NCI-H1048 (cell line): Measurements from ENCODE around the gene SETD1A.
"Not testable (repeated sequence)": the region's sequence is repeated elsewhere in the genome, so short reads cannot be mapped to it uniquely, and the experiment has no call there.

Source experiments
- DNase-seq: peaks from one replicate; lab custom pipeline; 2025; lab: John Stamatoyannopoulos, UW

SETD1A gene

DNA sequence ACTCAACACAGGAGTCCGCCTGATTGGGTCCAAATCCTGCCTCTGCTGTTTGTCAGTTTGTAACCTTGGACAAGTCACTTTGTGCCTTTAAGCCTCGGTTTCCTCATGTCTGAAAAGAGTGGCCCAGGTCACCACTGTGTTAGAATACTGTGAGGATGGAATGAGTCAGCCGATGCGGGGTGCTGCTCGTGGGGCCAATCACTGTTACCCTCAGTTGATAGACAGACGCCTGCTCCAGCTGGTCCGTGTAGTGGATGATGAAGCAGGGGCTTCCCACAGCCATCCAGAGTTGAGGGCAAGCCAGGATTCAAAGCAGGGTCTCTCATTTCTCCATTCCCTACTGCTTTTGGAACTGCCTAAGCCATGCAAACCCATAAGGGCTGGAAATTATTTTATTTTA is 28.4 kb upstream of the SETD1A start:
- no peak for DNase-seq

DNA sequence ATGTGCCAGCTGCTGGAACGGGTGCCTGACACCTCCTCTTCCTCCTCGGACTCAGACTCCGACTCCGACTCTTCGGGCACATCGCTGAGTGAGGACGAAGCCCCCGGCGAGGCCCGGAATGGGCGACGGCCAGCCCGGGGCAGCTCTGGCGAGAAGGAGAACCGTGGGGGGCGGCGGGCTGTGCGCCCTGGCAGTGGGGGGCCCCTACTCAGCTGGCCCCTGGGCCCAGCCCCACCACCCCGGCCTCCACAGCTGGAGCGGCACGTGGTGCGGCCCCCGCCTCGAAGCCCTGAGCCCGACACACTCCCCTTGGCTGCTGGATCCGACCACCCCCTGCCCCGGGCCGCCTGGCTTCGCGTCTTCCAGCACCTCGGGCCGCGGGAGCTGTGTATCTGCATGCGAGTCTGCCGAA is 27.4 kb upstream of the SETD1A start:
- no peak for DNase-seq

DNA sequence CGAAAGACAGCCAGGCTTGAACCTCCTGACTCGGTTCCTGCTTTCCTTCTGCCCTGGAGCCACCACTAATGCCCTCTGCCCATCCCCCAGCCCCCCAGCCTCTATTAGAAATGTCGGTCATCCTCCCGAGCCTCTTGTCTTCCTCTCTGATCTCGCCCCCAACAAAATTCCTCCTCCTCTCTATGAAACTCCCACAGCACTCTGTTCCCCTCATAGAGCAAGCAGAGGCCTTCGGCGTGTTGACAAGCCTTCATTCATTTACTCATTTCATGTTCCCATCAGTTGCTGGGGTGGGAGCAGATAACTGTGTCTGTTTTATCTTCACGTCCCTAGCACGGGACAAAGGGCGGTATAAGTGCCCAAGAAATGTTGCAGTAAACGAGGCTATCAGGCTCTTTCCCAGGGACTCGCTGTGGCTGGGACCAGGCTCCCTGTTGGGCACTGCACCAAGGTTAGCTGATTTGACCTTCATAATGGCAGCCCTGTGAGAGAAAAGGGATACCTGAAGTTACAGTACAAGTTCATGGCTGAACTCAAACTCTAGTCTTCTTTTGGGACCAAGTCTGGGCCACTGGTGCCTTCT is 26.4 kb upstream of the SETD1A start:
- no peak for DNase-seq

DNA sequence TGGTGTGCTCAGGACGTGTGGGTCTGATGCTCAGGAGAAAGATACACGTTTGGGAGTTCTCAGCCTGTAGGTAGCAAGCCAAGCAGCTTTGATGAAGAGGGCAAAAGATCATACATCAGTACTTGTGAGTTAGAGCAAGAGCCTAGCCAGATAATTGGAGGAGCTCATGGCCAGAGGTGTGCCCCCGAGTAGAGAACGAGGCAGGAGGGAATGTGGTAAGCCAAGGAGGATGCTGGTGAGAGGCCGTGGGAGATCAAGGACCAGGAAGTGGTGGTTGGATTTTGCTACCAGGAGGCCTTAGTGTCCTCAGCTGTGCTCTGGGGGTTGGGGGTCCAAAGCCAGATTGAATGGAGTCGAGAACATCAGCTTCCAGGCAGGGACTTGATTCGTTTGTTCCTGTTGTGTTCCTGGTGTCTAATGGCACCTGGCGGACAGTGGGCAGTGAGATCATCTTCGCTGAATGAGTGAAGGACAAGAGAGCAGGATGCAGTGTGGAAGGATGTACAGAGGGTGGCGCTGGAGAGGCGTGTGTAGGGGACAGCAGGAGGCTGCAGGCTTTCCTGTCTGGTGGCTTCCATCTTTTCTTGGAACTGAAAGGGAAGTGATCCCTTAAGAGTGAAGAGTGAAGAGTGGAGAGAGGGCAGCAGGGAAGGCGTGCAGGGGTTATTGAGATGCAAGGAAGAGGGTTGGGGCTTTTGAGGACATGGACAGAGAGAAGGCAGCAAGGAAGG is 22.6 kb upstream of the SETD1A start:
- DNase-seq, result no peak

DNA sequence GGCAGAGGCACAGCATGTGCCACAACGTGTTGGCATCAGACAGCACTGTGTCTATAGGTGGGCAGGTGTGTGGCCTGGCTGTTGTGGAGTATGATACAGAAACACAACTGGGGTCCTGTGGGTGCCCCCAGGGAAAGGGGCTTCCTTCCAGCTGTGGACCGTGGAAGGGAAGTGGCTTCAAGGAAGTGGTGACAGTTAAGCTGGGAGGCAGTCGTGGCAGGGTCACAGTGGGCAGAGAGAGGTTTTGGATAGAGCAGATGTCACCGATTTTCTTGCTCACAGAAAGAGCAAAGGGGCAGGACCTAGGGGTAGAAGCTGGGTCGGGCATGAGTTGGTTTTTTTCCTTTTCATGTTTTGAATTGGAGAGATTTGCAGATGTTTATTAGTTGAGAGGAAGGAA is 19.9 kb upstream of the SETD1A start:
- DNase-seq, result no peak

DNA sequence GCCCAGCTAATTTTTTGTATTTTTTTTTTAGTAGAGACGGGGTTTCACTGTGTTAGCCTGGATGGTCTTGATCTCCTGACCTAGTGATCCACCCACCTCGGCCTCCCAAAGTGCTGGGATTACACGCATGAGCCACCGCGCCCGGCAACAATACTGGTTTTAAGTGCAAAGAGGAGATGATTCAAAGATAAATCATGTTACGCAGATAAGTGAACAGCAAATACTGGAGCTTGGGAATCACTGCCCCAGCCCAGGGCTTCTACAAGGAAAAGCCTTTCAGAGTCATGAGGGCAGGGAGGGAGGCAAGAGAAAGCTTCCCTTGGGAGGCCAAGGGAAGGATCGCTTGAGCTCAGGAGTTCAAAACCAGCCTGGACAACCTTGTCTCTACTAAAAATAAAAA is 18.0 kb upstream of the SETD1A start:
- DNase-seq, result not testable (repeated sequence)

DNA sequence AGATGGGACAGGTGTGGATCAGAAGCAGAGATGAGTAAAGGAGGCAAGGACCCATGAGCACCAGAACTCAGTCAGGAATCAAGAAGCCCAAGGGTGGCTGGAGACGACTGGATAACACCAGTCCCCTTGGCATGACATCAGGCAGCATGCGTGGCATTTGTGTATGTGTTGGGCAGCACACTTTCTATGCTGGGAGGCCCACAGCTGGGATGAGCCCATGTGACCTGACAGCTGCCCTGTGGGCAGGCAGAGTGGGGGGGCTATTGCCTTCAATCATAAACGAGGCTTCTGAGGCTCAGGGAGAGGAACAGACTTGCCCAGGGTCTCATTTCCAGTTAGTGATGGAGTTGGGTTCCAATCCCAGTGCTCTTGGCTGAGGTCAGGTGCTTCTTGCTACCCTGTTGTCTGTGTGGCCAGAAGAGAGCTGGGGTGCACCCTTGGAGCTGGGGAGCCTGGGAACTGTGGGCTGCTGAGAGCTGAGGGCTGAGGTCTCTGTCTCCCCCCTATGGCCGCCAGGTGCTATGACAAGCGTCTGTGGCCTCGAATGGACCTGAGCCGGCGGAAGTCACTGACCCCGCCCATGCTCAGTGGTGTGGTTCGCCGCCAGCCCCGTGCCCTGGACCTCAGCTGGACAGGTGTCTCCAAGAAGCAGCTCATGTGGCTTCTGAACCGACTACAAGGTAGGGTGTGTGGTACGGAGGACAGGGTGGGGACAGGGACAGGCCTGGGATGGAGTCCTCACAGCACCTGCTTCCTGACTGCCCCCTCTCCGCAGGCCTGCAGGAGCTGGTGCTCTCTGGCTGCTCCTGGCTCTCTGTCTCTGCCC is 15.7 kb upstream of the SETD1A start:
- DNase-seq, result no peak

DNA sequence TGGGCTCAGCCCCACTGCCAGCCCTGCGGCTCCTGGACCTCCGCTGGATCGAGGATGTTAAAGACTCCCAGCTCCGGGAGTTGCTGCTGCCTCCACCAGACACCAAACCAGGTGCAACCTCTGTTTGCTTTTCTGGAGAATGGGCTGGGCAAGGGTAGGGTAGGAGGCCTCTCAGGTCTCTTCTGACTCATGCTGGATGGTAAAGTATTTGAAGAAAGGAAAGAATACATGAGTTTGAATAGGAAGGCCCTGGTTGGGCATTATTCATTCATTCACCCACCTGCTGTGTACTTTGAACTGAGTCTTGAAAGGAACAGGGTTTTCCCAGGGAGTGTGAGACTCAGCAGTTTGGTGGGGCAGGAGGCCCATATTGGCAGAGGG is 15.1 kb upstream of the SETD1A start:
- DNase-seq, result no peak

DNA sequence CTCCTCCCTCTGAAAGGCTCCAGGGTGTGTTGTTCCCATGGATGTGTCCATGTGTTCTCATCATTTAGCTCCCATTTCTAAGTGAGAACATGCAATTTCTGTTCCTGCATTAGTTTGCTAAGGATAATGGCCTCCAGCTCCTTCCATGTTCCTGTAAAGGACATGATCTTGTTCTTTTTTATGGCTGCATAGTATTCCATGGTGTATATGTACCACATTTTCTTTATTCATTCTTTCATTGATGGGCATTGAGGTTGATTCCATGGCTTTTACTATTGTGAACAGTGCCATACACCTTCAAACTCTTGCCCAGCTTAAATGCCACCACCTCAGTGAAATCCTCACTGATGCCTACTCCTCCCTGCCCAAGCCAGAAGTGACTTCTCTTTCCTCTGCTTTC is 13.2 kb upstream of the SETD1A start:
- no peak for DNase-seq

DNA sequence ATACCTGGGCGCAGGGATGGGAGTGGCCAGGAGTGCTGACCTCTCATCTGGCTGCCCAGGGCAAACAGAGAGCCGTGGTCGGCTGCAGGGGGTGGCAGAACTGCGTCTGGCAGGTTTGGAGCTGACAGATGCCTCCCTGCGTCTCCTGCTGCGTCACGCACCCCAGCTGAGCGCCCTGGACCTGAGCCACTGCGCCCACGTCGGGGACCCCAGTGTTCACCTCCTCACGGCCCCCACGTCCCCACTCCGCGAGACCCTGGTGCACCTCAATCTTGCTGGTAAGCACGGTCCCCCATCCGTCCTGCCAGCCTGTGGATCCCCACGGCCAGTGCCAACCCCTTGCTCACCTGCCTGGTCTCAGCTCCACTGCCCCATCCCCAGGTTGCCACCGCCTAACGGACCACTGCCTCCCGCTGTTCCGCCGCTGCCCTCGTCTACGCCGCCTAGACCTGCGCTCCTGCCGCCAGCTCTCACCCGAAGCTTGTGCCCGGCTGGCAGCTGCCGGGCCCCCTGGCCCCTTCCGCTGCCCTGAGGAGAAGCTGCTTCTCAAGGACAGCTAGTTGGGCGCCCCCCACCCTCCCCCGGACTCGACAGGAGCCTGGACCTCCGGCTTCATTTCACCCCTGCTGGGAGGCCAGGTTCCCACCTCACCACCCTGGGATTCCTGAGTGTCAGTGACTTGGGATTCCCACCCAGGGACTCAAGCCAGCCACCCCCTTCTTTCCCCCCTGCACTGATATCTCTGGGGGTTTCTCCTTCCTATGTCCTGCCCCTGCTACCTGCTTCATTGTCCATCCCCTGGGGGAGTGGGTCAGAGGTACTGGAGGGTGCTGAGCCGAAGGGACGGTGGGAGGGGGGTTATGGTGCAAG is 10.6 kb upstream of the SETD1A start:
- no peak for DNase-seq

DNA sequence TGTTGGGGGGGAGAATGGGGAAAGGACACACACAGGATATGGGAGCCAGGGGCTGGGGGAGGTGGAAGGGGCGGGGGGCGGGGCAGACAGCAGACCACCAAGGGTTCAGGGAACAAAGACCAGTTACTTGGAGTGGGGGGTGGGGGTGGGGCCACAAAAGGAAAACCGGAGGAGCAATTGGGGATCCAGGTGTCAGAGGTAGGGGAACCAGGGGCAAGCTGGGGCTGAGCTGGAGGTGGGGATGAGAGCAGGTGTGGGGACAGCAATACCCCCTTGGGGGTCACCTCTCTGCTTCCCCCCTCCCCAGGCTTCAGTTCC is 10.1 kb upstream of the SETD1A start:
- no peak for DNase-seq

DNA sequence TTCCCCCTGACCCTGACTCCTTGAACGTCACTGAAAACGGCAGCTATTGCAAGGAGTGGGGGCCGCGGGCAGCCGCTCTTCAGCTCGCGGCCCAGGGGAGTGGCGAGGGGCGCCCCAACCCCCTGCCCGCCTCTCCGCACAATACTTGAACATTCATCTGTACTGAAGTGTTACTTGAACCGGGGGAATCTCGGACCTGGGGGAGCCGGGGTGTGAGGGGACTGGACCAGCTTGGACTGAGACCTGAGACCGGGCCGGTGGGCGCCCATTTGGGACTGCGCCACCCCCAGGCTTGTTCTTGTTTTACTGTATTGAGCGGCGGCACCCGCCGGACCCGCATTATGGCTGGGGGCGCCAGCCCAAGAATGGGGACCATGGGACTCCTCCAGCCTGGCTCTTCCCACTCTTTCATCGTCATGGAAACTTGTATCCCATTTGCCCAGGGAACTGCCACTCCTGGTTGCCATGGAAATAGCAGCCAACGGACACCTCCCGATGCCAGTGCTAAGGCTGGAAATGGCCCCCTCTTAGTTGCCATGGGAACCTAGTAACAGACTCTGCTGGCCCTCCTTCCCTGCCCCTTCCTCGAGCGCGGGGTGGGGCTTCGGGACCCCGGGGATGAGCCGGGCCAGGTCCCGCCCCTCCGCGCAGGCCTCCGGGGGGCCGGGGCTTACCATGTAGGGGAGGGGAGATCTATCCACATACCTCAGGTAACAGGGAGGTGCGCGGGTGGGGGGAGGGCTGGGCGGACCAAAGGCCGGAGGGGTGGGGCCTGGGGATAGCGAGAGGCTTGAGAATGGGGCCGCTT is 9.5 kb upstream of the SETD1A start:
- DNase-seq, result peak; percentile 55

DNA sequence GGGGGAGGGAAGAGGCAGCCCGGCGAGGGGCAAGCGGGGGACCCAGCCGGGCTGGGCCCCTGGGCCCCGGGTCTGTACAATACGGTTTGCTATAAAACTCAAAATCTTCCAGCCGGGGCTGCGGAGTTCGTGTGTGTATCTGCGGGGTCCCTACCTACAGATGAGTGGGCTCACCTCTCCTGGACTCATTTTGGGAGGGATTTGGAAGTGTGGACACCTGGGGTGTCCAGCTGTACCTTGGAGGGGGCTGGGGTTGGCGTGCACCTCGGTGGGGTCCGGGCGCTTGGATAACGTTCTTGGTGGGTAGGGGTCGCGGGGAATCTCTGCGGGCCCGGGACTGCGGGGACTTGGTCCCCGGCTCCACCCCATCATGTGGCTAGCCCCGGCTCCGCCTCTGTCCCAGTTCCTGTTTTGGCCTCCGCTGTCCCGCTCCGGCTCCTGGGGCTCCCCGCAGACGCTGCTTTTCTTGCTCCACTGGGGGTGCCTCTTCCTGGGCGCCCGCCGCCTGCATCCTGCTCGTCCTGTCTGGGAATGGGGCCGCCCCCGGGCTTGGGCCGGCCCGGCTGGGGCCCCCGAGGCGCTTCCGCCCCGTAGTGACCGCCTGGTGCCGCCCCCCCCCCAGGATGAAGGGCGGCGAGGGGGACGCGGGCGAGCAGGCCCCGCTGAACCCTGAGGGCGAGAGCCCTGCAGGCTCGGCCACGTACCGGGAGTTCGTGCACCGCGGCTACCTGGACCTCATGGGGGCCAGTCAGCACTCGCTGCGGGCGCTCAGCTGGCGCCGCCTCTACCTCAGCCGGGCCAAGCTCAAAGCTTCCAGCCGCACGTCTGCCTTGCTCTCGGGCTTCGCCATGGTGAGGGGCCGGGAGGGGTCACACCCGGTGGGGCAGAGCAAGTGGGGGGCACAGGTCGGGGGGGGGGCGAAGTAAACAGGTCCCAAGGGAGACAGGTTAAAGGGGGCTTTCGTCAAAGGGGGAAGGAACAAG is 8.6 kb upstream of the SETD1A start, which contains the start of gene ORAI3:
ORAI3 (plus strand) TSS at position 402 of the 983 bp plus-strand sequence; CDS start at position 624, 222 bp downstream.
- DNase-seq, result no peak

DNA sequence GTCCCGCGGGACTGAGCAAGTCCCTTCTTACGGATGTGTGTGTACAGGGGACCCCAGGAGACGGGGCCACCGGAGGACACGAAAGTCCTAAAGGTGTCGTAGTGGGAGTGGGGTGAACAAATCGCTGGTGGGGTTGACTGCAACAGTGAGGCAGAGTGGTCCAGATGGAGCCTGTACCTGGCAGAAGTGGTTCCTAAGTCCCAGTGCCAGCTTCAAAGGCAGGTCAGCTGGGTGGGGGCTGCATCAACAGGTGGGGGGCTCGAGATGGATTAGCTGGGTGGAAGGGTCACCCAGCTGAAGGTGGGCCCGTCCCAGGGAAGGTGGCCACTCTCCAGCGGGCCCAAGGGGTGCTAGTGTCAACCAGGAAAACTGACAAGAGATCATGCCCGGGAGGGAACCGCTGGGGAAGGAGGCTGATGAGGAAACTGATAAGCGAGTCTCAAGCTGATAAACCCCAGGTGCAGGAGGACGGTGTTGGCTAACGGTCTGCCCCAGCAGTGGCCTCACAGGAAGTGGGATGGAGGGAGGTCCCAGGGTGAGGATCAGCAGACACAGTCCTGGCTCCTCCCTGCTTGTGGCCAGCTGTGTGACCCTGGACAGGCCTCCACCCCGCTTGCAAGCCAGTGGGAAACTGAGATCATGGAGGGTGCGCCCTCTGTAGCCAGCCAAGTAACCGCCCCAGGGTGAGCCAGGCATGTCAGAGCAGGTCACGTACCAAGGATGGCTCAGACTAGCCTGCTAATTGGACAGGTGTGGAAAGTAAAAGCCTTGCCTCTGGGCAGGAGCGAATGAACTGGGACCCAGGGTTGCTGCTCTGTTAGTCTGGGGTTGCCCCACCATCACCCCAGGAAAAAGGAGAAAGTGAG is 7.7 kb upstream of the SETD1A start:
- no peak for DNase-seq

DNA sequence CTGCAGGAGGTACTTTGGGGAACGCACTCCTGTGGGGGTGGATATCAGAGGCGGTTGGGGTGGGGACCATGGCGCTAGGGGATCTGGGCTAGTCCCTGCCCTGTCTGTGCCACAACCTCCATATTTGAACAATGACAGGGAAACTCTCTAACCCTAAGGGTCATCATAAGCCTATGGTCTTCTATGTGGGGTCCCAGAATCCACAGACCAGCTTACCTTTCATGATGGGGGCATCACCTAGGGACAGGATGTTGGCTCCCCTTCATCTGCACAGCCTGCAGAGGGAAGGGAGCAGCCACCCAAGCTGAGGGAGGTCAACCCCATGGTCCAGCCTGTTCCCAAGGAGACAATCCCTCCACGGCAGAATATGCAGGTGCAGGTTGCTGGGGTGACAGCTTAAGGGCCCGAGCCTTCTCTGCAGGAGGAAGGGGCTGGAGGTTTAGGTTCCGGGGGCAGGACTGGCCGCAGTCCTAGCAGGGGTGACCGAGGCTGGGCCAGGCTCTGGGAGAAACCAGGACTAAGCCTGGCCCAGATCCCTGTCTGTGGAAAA is 7.0 kb upstream of the SETD1A start:
- DNase-seq, result no peak

DNA sequence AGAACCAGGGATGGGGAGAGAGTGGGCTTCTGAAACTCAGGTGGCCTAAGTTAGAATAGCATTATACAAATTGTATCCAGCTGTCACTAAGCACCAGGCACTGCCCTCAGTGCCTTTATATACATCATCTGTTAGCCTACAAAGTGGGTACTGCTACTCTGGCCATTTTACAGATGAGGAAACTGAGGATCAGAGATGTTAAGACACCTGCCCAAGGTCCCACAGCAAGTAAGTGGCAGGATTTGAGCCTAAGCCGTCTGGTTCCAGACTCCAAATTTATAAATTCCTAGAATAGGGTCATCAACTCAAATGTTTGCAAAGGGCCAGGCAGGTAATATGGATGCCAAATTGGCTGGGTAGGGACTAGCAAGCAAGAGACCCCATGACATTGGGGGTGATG is 6.4 kb upstream of the SETD1A start:
- no peak for DNase-seq

DNA sequence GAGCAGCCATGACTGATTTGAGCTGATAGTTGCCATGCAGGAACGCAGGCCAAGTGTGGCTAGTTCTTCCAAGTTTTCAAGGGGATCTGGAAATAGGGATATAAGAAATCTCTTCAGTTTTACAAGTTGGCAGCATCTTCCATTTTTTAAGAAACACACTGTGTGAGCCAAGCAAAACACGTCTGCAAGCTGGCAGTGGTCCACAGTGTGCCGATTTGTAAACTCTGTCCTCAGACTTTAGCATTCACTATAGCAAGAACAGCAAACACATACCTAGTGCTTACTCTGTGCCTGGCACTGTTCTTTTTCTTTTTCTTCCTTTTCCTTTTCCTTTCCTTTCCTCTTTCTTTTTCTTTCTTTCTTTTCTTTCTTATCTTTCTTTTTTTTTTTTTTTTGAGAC is 5.8 kb upstream of the SETD1A start:
- DNase-seq, result no peak

DNA sequence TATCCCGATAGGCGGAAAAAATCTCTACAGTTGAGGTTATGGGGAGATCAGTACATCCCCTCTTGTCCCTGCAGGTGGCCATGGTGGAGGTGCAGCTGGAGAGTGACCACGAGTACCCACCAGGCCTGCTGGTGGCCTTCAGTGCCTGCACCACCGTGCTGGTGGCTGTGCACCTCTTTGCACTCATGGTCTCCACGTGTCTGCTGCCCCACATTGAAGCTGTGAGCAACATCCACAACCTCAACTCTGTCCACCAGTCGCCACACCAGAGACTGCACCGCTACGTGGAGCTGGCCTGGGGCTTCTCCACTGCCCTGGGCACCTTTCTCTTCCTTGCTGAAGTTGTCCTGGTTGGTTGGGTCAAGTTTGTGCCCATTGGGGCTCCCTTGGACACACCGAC is 4.4 kb upstream of the SETD1A start:
- DNase-seq, result no peak
